CD1c-positive myeloid dendritic cell (primary cell): ENCODE results near the gene GTSE1.
A peak's percentile ranks its signal among the peaks of the same experiment; 100 is the strongest.

Experiments
- DNase-seq: peaks from one replicate; pipeline ENCODE4 v3.0.0-alpha.2; 2016; ENCODE audit errors: extremely low spot score

Gene GTSE1

DNA sequence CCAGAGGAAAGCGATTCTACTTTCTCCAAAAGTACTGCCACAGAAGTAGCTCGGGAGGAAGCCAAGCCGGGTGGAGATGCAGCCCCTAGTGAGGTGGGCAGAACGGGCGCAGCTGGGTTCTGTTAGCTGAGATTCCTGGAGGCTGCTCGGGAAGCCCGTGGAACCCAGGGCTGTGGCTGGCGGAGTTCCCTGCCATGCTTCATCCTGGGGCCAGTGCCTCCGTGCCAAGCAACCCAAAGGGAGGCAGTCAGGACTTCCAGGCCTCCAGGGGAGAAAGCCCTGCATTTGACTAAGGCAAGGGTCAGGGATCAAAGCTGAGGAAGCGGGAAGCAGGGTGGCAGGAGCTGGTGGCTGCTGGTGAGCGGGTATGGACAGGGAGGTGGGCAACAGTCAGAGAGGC is 32.1 kb downstream of the GTSE1 start:
- DNase-seq: no peak

DNA sequence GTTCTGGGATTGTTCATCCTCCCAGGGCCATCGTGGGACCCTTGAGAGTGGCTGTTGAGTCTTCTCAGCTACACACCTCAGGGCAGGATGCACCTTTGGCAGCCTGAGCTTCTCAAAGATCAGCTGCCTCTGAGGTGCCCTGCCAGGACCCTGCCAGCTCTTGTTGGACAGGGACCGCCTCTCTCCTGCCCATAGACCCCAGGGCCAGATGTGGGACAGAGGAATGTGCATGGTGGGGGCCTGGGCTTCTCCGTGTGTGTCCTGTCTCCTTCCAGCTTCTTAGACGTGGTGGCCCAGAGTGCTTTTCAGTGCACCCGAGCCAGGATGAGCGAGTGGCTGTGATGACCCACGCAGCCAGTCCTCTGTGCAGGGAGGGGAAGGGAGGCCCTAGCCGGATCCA is 32.9 kb downstream of the GTSE1 start:
- no peak for DNase-seq

DNA sequence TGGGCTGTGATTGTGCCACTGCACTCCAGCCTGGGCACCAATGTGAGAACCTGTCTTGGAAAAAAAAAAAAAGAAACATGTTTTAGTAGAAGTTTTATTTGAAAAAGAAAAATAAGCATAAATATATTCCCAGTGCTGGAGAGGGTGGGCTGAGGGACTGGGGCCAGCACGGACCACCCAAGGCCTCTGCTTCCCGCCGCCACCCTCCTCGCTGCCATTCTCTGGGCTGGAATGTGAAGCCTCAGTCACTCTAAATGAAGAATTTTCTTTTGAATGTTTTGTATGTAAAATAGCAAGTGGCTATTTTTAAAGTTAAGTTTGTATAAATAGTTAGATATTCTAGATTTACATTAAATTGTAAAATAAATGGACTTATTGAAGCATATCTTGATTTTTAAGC is 33.8 kb downstream of the GTSE1 start:
- DNase-seq: no peak

DNA sequence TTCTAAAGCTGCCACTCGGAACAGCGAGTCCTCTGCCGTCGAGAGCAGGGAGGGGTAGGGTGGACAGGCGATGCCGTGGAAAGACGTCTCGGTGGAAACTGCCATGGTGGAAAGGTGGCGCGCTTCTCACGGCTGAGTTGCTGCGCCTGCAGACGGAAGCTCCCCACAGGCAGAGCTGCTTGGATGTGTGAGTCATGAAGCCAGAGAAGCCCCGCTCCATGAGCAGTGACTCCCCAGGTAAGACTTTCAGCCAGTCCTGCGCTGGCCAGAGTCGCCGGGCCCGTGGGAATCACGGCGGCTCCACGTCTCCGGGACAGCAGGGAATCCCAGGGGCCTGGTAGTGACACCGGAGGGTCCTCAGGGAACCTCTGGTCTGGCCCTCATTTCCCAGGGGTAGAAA is 34.8 kb downstream of the GTSE1 start:
- no peak for DNase-seq

DNA sequence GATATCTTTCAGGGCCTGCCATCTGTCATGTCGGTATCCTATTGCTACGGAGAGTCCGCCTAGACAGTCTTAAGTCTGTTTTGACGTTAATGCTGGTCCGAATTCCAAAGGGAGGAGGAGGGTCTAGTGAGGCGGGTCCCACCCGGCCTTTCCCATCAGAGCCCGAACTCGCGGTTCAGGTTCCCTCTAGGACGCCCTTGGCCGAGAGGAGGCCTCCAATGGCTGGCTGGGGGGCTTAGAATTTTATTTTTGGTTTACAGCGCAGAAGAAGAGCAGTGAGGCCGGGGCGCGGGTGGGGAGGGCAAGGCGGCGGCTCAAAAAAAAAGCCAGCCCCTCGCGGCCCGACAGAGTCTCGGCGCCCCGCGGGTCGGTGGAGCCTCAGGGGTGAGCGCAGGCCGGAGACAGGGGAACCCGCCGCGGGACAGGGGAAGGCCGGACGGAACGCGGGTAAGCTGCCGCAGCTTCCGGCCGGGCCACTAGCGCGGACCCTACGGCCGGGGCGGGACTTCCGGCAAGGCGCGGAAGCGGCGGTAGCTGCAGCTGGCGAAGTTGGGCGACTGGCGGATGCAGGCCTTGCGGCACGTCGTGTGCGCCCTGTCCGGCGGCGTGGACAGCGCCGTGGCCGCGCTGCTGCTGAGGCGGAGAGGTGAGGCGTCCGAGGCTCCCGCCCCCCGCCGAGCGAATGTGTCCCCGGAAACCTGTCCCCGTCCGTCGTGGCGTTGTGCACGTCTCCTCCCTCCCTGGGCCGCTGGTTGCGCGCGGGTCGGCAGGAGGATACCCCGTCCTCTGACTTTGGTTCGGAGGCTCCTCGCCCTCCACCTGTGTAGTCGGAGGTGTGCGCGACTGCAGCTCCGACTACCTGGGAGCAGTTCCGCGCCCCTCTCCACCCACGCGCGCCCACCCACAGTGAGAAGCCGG is 38.8 kb downstream of the GTSE1 start, which contains the start of gene TRMU:
Gene TRMU, plus strand, starts transcription at position 514 of the 918 bp plus-strand sequence. Its CDS starts 51 bp downstream, at position 565.
- peak; percentile 92 for DNase-seq

DNA sequence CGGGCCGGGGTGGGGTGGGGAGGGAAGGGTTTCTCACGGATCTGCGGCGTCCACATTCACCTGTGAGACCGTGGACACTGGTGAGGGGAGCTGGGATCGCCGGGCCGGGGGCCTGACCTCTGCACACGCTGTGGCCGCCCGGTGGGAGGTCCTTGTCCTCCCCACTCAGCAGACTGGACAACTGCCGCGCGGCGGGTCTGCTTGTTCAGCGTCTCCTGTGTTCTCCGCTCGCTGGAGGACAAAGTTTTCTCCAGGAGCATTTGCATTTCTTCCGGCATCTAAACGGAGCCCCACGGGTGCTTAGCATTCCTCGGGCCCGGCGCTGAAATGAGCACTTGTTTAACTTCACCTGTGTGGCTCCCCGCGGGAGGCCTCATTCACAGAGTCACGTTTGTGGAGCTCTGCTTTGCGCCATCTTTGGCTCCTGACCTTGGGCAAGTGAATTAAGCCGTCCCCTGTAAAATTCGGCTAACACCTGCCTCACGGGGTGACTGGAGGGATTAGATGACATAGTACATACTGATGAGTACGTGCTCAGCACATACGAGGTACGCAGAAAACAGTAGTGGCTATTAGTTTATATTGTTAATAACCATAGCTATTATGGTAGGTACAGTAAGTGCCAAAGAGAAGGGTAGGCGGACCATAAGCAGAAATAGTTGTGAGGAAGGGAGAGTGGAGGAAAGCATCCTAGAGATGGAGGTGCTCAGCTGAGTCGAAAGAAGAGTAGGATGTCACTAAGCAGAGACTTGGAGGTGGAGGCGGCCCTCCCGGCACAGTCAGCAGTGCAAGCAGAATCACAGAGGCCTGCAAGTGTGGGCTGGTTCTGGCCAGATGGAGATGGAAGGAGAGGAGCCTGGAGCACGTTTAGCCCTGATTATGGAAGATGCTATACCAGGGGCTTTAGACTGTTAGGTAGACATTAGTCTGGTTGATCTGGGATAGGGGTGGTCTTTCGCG is 39.7 kb downstream of the GTSE1 start:
- DNase-seq: peak; percentile 10

DNA sequence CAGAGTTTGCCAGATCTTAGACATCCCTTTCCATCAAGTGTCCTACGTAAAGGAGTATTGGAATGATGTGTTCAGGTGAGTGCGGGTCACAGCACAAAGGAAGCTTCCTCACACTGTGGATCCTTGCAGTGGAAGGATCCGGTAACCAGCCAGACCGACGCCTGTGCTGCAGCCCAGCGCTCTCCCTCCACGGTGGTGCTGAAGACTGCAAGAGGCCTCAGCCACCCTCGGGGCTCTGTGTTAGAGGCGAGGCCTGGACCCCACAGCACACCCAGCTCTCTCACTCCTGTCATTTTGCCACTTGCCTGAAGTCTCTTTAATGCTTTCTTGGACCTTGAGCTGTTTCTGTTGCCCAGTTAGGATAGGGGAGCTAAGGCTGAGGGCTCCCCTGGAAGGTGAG is 41.2 kb downstream of the GTSE1 start:
- DNase-seq: no peak

DNA sequence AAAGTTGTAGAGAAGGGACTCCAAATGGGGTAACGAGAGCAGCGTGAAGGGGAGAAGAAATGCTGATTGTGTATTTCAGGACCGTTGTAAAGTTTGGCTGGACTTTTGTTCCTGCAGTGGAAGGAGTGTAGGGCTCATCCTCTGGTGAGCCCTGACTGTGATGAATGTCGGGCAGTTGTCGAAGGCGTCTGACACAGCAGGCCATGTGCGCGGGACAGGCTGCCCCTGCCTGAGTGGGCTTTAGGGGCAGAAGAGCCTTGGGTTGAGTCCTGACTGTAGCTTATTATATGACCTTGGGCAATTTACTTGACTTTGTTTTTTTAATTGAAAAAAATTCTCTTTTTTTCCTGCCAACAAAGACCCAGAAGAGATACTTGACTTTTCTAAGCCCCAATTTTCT is 42.0 kb downstream of the GTSE1 start:
- DNase-seq: no peak

DNA sequence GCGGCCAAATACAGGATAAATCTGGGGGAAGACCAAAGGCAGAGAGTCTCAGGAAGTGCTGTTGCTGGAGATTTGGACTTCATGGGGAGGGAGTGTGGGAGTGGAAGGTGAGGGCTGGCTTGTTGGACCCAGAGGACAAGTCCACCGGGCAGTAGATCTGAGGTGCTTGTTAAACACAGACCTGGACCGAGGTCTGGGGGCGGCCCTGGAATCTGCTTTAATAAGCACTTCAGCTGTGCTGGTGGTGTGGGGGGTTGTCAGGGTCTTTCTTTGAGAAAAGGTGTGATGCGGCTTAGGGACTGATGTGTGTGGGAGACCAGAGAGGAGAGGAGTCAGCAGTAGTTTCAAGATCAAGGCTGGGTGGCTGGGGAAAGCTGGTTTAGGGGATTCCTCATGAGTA is 43.3 kb downstream of the GTSE1 start:
- DNase-seq: no peak

DNA sequence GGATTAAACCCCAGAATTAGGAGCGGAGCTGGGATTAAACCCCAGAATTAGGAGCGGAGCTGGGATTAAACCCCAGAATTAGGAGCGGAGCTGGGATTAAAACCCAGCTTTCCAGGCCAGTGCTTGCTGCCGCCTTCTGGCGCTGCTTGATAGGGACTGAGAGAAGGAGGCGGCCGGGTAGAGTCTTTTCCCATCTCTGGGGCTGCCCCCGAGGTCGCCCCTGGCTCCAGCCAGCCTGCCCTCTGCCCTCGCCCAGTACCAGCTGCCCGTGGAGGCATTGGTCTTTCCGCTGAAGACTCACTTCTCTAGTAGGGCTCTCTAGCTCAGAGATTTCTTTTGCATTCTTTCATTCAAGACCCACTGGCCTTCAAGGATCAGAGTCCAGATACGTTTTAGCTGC is 44.0 kb downstream of the GTSE1 start:
- DNase-seq: no peak

DNA sequence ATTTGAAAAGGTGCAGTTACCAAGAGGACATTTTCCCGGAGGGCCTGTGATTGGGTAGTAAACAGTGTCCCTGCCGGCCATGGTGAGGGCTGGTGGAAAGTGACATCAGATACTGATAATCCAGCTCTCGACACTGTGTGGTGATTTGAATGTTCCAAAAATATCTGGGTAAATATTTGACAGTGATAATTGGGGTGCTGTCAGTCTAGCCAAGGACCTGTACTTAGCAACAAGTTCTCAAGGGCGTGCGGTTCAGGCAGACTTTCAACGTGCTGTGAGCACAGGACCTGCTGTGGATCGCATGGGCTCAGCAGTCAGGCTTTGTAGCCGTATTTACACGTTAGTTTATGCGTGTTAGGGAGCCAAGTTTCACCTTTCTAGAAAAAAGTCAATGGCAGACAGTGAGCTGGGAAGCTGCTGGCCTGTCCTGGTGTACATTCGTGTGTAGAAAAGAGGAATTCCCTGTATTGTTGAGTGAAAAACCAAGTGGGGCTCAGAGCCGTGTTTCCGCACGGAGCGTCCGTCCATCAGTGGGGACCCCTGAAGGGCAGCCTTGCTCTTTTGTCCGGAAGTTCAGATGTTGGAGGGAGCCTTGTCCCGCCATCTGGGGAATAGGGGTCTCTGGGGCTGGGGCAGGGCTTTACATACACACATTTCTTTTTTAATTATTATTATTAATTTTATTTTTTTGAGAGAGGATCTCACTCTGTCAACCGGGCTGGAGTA is 50.2 kb downstream of the GTSE1 start:
- DNase-seq: no peak

DNA sequence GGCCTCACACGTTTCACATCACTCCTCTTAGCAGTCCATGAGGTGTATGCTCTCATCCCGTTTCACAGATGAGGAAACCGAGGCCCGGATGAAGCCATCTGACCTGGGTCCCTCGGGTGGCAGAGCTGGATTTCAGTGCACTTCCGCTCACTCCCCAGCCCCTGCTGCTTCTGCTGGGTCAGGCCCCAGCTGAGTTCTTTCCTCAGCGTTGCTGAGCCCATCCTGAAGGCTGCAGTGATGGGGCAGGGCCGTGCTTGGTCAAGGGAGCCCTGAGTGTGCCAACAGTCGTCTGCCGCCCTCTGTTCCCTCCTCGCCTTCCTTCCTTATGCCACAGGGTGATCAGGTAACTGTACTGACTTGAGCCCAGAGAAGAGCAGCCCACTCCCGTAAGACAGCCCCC is 51.0 kb downstream of the GTSE1 start:
- no peak for DNase-seq

DNA sequence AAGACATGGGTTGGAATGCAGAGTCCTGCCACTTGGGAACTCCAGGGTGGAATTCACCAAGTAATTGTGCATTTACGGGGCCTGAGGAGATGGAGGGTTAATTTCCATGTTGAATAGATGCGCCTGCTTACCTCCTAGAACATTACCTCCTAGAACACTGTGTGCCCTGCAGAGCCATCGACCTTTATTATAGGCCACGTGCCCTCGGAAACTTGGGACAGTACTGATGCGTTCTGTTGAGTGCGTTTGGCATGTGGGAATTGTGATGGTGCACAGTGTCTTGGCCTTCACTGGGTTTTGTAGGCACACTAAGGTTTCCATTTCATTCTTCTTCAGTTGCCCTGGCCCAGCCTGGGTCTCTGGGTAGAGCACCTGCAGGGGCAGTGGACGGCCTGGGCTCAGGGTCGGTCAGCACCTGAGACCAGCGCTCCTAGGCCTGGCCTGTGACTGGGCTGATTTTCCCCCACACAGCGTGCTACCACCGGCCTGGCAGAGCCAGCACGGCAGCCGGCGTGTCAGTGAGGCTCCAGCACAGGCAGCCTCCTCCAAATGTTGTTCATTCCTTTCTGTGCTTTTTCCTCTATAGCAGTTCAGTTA is 51.5 kb downstream of the GTSE1 start:
- DNase-seq: no peak

DNA sequence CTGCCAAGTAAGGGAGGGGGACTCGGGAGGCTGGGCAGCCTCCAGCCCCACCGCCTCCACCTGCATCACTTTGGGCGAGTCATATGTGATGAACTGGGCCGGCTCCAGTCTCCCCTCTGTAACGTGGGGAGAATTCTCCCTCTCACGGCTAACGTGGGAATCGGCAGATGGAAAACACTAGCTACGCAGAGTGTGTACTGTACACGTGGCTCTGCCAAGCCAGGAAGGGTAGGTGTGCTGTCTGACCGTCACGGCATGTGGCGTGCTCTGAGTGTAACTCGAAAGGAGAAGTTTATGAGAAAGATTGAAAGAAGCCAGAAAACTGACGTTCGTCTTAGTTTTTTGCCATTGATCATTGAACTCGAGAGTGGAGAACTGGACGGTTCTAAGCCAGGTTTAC is 52.6 kb downstream of the GTSE1 start:
- no peak for DNase-seq

DNA sequence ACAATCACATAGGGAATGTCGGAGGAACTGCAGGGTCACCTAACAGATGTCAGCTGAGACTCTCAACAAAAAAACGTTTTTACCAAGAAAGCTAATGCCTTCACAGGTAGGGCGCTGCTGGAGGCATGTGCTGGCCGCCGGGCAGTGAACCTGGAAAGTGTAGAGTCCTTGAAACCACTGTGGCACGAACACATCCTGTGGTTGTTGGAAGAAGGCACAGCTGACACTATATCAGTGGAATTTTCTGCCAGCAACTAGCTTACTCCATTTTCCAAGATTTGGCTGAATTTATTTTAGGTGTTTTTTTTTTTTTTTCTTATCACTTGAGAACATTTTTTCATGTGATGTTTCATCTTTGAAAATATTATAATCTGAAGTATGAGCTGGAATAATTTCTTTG is 53.0 kb downstream of the GTSE1 start:
- no peak for DNase-seq

DNA sequence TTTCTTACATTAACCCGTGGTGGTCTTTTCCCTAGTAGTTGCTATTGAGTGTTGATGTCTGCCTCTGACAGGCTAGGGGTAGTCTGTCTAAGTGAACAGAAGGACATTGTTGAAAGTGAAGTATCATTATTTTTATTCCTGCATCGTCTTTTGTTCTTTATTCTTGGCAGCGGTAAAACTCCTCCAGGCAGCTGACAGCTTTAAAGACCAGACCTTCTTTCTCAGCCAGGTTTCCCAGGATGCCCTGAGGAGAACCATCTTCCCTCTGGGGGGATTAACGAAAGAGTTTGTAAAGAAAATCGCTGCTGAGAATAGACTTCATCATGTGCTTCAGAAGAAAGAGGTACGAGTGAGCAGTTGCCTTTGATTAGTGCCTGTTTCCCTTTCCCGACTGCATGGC is 53.5 kb downstream of the GTSE1 start:
- no peak for DNase-seq

DNA sequence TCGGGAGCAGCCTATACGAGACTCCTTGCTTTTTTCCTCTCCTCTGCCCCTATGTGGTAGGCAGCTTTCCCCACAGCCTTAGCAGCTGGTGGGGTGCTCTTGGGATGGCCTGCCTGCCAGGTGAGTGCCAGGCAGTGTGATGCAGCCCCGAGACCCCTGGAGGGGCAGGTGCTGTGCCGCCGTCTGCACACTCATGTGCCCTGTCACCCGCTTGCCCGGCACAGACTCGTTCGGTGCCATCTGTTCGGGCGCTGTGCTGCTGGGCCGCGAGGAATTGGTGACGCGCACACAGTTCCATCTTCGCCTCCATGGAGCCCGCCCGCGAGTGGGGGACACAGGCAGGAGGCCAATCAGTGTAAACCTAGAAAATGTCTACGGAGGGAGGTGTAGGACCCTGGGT is 54.0 kb downstream of the GTSE1 start:
- DNase-seq: no peak

DNA sequence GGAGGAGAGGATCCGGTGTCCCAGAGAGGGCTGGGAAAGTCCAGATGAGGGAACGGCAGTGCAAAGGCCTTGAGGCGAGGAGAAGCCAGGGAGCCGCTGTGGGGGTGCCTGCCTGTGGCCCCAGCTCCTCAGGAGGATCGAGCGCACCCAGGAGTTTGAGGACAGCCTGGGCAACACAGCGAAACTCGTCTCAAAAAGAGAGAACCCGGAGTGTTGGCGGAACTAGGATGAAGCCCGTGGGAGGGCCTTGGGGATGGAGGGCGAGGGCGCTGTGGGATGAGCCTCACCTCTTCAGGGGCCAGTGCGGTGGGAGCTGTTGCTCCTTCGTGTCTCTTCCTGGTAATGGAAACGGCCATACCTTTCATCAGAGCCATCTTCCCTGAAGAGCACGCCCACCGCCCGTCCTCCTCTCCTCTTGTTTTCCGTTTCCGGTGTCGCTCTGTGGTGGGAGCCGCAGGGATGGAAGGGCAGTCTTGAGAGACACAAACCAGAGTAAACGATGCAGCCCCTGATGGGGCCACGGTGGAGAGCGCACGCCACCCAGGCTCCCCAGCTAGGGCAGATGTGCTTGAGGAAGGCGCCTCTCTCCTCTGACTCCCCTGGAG is 54.6 kb downstream of the GTSE1 start:
- DNase-seq: no peak

DNA sequence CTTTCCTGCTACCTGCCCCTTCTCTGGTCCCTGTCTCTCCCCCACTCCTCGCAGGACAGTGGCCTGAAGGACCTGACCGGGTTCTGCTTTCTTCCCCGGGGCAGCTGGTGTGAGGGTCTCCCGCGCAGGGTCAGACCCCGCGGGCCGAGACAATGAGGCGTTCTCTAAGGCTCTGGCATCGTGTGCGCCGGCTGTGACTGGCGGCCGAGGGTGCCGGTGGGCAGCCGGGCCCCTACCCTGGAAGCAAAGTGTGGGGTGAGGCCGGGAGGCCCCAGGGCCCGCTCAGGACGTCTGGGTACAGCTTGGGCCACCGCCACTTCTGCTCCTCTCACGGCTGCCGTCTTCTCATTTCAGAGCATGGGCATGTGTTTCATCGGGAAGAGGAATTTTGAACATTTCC is 55.1 kb downstream of the GTSE1 start:
- no peak for DNase-seq

DNA sequence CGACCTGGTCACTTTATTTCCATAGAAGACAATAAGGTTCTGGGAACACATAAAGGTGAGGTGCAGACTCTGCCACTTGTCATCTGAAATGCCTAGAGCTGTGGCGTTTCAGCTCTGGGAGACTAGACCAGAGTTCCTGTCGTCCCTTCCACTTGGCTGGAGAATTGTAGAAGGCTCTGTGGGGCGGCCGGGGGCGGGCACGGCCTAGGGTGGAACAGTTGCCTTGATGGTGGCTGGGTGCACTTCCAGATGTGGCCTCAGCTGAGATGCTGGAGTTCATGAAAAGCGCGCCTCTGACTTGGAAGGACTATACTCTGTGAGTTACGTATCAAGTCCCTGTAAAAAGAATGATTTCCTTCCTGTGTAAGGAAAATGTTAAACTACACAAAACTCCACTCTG is 55.6 kb downstream of the GTSE1 start:
- DNase-seq: no peak
